H1 (cell line): ENCODE measurements around the gene GPC6. TPM values are rescaled to one million over a fixed set of nuclear protein-coding genes. Genes with fewer than 3 reads are reported as not detected.

Experiments
- CTCF ChIA-PET: fragments of 300-600 bp; sonication (Branson Sonifier 250); formaldehyde crosslinking; loops from one replicate; lab custom pipeline; 2021; ENCODE audit not compliant: partially characterized antibody; lab: Charles Lee
- POLR2A ChIA-PET: fragments of 300-600 bp; sonication (Branson Sonifier 250); formaldehyde crosslinking; loops from one replicate; lab custom pipeline; 2021; ENCODE audit warnings: inconsistent platforms; ENCODE audit not compliant: partially characterized antibody; lab: Charles Lee
- DNase-seq, 2 experiments: peaks; one replicate each; pipeline versions ENCODE4 v3.0.0 to v3.0.0-alpha.2; 2010 to 2022; ENCODE audit warnings: low spot score in 2 of 2, low read depth in 1 of 2, mixed read lengths in 1 of 2
- FAIRE-seq: peaks from 2 replicates; lab custom pipeline; 2011; peaks lifted over from hg19 to GRCh38; lab: Jason Lieb, UNC
- H2AFZ ChIP-seq: 2 replicates; pipeline ENCODE4 v1.8.1; 2012; ENCODE audit warnings: low read length, inconsistent platforms
- H2AK5ac ChIP-seq: 2 replicates; pipeline ENCODE4 v1.6.1; 2013; ENCODE audit warnings: low read depth, low read length
- H2BK120ac ChIP-seq: replicated peaks from 2 replicates; pipeline ENCODE3; 2013; ENCODE audit warnings: low read depth, low read length, inconsistent platforms
- H2BK12ac ChIP-seq: 2 replicates; pipeline ENCODE4 v1.6.1; 2013; ENCODE audit warnings: low read depth, low read length
- H2BK15ac ChIP-seq: 2 replicates; pipeline ENCODE4 v1.6.1; 2013; ENCODE audit warnings: low read length
- H2BK20ac ChIP-seq: 2 replicates; pipeline ENCODE4 v1.6.1; 2013; ENCODE audit warnings: low read length
- H2BK5ac ChIP-seq: 2 replicates; pipeline ENCODE4 v1.6.1; 2013; ENCODE audit warnings: low read depth, low read length
- H3K14ac ChIP-seq: 2 replicates; pipeline ENCODE4 v1.6.1; 2013; ENCODE audit warnings: inconsistent platforms; ENCODE audit not compliant: insufficient read length
- H3K18ac ChIP-seq: 2 replicates; pipeline ENCODE4 v1.6.1; 2013; ENCODE audit warnings: low read length; ENCODE audit errors: extremely low read depth
- H3K23ac ChIP-seq: 2 replicates; pipeline ENCODE4 v1.6.1; 2013; ENCODE audit warnings: inconsistent platforms; ENCODE audit not compliant: insufficient read length
- H3K23me2 ChIP-seq: 2 replicates; pipeline ENCODE4 v1.6.1; 2013; ENCODE audit warnings: low read depth, low read length
- H3K27ac ChIP-seq: 2 replicates; pipeline ENCODE4 v1.6.1; 2011; ENCODE audit warnings: low read depth, low read length, inconsistent platforms
- H3K27me3 ChIP-seq, 4 experiments: replicated peaks in 1 of 4; 1 replicate in 1 of 4; 2 replicates in 3 of 4; pipeline versions ENCODE4 v1.6.1 to v1.8.1; 2011 to 2013; ENCODE audit warnings: low read length in 3 of 4, mild to moderate bottlenecking in 3 of 4, inconsistent platforms in 2 of 4, mixed read lengths in 2 of 4, moderate library complexity in 1 of 4; ENCODE audit not compliant: control insufficient read depth in 3 of 4, insufficient read depth in 3 of 4; ENCODE audit errors: extremely low read depth in 1 of 4
- H3K36me3 ChIP-seq, 4 experiments: 2 replicates each; pipeline versions ENCODE4 v1.6.1 to v1.8.1; 2011 to 2013; ENCODE audit warnings: mild to moderate bottlenecking in 4 of 4, low read length in 3 of 4, moderate library complexity in 2 of 4, control low read depth in 1 of 4, inconsistent platforms in 1 of 4; ENCODE audit not compliant: insufficient read depth in 4 of 4, control insufficient read depth in 2 of 4
- H3K4ac ChIP-seq: replicated peaks from 2 replicates; pipeline ENCODE3; 2013; ENCODE audit warnings: low read length, low read depth, mixed read lengths, inconsistent platforms; ENCODE audit not compliant: insufficient read length
- H3K4me1 ChIP-seq, 4 experiments: replicated peaks in 1 of 4; 1 replicate in 1 of 4; 2 replicates in 3 of 4; pipeline versions ENCODE4 v1.6.1 to v1.8.1; 2011 to 2013; ENCODE audit warnings: low read length in 3 of 4, inconsistent platforms in 2 of 4, mixed read lengths in 1 of 4; ENCODE audit not compliant: insufficient read depth in 4 of 4, control insufficient read depth in 3 of 4
- H3K4me2 ChIP-seq, 2 experiments: 2 replicates each; pipeline versions ENCODE4 v1.6.1 to v1.8.1; 2011 to 2013; ENCODE audit warnings: low read depth in 2 of 2, low read length in 2 of 2, control low read depth in 1 of 2, inconsistent platforms in 1 of 2, mild to moderate bottlenecking in 1 of 2; ENCODE audit not compliant: insufficient read depth in 1 of 2
- H3K4me3 ChIP-seq, 4 experiments: fragments of 200-600, 300-600 bp in 1 of 4; sonication (generic), shearing (Covaris generic), sonication (Bioruptor Twin) in 1 of 4; 2 replicates each; pipeline versions ENCODE4 v1.5.1 to v1.8.1; 2011 to 2016; ENCODE audit warnings: low read length in 4 of 4, low read depth in 3 of 4, control low read depth in 2 of 4, inconsistent platforms in 2 of 4, mild to moderate bottlenecking in 2 of 4, mixed read lengths in 1 of 4, moderate library complexity in 1 of 4; ENCODE audit not compliant: insufficient read depth in 2 of 4; ENCODE audit errors: extremely low read depth in 1 of 4
- H3K56ac ChIP-seq: replicated peaks from 2 replicates; pipeline ENCODE3; 2013; ENCODE audit warnings: low read depth, mild to moderate bottlenecking, mixed read lengths, low read length, inconsistent platforms; ENCODE audit not compliant: insufficient read length
- H3K79me1 ChIP-seq: 2 replicates; pipeline ENCODE4 v1.6.1; 2013; ENCODE audit warnings: low read depth, low read length, control low read depth
- H3K79me2 ChIP-seq, 2 experiments: 2 replicates each; pipeline versions ENCODE4 v1.6.1 to v1.8.1; 2012 to 2013; ENCODE audit warnings: low read length in 2 of 2, mild to moderate bottlenecking in 2 of 2, inconsistent platforms in 1 of 2; ENCODE audit not compliant: insufficient read depth in 2 of 2, control insufficient read depth in 1 of 2
- H3K9ac ChIP-seq, 4 experiments: replicated peaks in 1 of 4; 1 replicate in 1 of 4; 2 replicates in 3 of 4; pipeline versions ENCODE4 v1.6.1 to v1.8.1; 2011 to 2013; ENCODE audit warnings: low read depth in 3 of 4, low read length in 3 of 4, control low read depth in 2 of 4, mild to moderate bottlenecking in 2 of 4, moderate library complexity in 2 of 4, inconsistent platforms in 1 of 4; ENCODE audit errors: extremely low read depth in 1 of 4
- H3K9me3 ChIP-seq, 2 experiments: 2 replicates each; pipeline versions ENCODE4 v1.6.1 to v1.8.1; 2012 to 2013; ENCODE audit warnings: mild to moderate bottlenecking in 2 of 2, moderate library complexity in 2 of 2, control low read depth in 1 of 2, inconsistent platforms in 1 of 2, low read depth in 1 of 2, low read length in 1 of 2, mixed read lengths in 1 of 2; ENCODE audit not compliant: insufficient read depth in 2 of 2
- H4K20me1 ChIP-seq, 2 experiments: replicated peaks in 1 of 2; 2 replicates each; pipeline versions ENCODE3 to v1.8.1; 2011 to 2013; ENCODE audit warnings: inconsistent platforms in 2 of 2, low read length in 2 of 2, mild to moderate bottlenecking in 1 of 2; ENCODE audit not compliant: insufficient read depth in 2 of 2, control insufficient read depth in 1 of 2
- H4K5ac ChIP-seq: 2 replicates; pipeline ENCODE4 v1.6.1; 2013; ENCODE audit warnings: low read length, low read depth, mixed read lengths, inconsistent platforms; ENCODE audit not compliant: insufficient read length
- H4K8ac ChIP-seq: 2 replicates; pipeline ENCODE4 v1.8.0; 2013; ENCODE audit warnings: mild to moderate bottlenecking, moderate library complexity, low read length, inconsistent platforms; ENCODE audit not compliant: insufficient read depth; ENCODE audit errors: extremely low read depth
- H4K91ac ChIP-seq: replicated peaks from 2 replicates; pipeline ENCODE3; 2013; ENCODE audit warnings: low read length, mixed read lengths, inconsistent platforms; ENCODE audit not compliant: insufficient read length
- BACH1 ChIP-seq: IDR thresholded peaks from 2 replicates; pipeline ENCODE4 v1.6.1; 2012; ENCODE audit warnings: low read length, improper control_type of control experiment
- CEBPB ChIP-seq: IDR thresholded peaks from 2 replicates; pipeline ENCODE4 v1.6.1; 2012; ENCODE audit warnings: low read depth, low read length
- CHD2 ChIP-seq: IDR thresholded peaks from 2 replicates; pipeline ENCODE4 v1.6.1; 2012; ENCODE audit warnings: low read length, improper control_type of control experiment
- EZH2 ChIP-seq: fragments of 200-600 bp; sonication (generic); IDR thresholded peaks from 2 replicates; pipeline ENCODE4 v1.7.1; 2012; ENCODE audit warnings: low read depth, mild to moderate bottlenecking, moderate library complexity, low read length, inconsistent platforms; ENCODE audit not compliant: severe bottlenecking
- JUN ChIP-seq: IDR thresholded peaks from 2 replicates; pipeline ENCODE4 v1.6.1; 2011; ENCODE audit warnings: low read depth, mild to moderate bottlenecking, improper control_type of control experiment, low read length
- KDM1A ChIP-seq: fragments of 200-600, 300-600 bp; sonication (generic); IDR thresholded peaks from 2 replicates; pipeline ENCODE4 v1.7.1; 2016; ENCODE audit warnings: mild to moderate bottlenecking, low read length, borderline replicate concordance
- KDM5A ChIP-seq: fragments of 200-600 bp; IDR thresholded peaks from 2 replicates; pipeline ENCODE4 v1.7.1; 2012; ENCODE audit warnings: mild to moderate bottlenecking, low read length, inconsistent platforms, mixed read lengths
- MAFK ChIP-seq: IDR thresholded peaks from 2 replicates; pipeline ENCODE4 v1.6.1; 2012; ENCODE audit warnings: low read depth, mild to moderate bottlenecking, improper control_type of control experiment, low read length
- NANOG ChIP-seq: IDR thresholded peaks from 2 replicates; pipeline ENCODE4 v1.6.1; 2011; ENCODE audit warnings: low read length, low read depth, mild to moderate bottlenecking, inconsistent platforms; ENCODE audit not compliant: insufficient read depth, poor library complexity, severe bottlenecking
- NRF1 ChIP-seq: IDR thresholded peaks from 2 replicates; pipeline ENCODE4 v1.6.1; 2011; ENCODE audit warnings: mild to moderate bottlenecking, low read depth, low read length, improper control_type of control experiment
- RBBP5 ChIP-seq: IDR thresholded peaks from 2 replicates; pipeline ENCODE4 v1.7.1; 2012; ENCODE audit warnings: low read depth, mild to moderate bottlenecking, inconsistent platforms, low read length, moderate library complexity, borderline replicate concordance
- RFX5 ChIP-seq: IDR thresholded peaks from 2 replicates; pipeline ENCODE4 v1.6.1; 2011; ENCODE audit warnings: low read depth, low read length, improper control_type of control experiment, borderline replicate concordance
- TCF12 ChIP-seq: IDR thresholded peaks from 2 replicates; pipeline ENCODE4 v1.6.1; 2011; ENCODE audit warnings: low read depth, mild to moderate bottlenecking, low read length
- WGBS, 2 experiments: shearing (Covaris generic) in 1 of 2; methylation state at CpG; one replicate each; pipeline versions ENCODE4 v1.1.6 to v1.1.7; 2013 to 2015; ENCODE audit warnings: low lambda C conversion rate in 2 of 2, mixed read lengths in 2 of 2, inconsistent platforms in 1 of 2, low coverage in 1 of 2, missing lambda C conversion rate in 1 of 2; ENCODE audit not compliant: insufficient replicate concordance in 2 of 2, insufficient coverage in 1 of 2, insufficient read length in 1 of 2; ENCODE audit errors: extremely low coverage in 1 of 2, missing lambda C conversion rate in 1 of 2; 5-methylcytosine and 5-hydroxymethylcytosine counted together
- polyA plus RNA-seq, 7 experiments: library from polyadenylated mRNA; depleted of rRNA in 3 of 7; stranded (reverse) in 5 of 7; unstranded in 2 of 7; fragments of >200 nt in 5 of 7; fragments of 200-250 nt in 2 of 7; gene quantifications; 1 replicate in 5 of 7; 2 replicates in 1 of 7; 4 replicates in 1 of 7; pipeline versions ENCODE4 v1.2.1 to v1.2.3, GENCODE V29; 2011 to 2013; ENCODE audit warnings: missing spikeins in 2 of 7, mixed read lengths in 2 of 7
- total RNA-seq: library from RNA; stranded (reverse); fragmentation: NEBNext Ultra II Directional; extraction: Animal tissue kit (Norgen Biotek cat#: 25700); gene quantifications from 2 replicates; pipeline ENCODE4 v1.2.1, GENCODE V29; 2021

The GPC6 gene
- total and polyA plus RNA-seq, 2 of the 8 experiments (the other 6 are each of a cell fraction or from before 2014, with no cell fraction given) = 5.4 to 12.0 TPM

DNA sequence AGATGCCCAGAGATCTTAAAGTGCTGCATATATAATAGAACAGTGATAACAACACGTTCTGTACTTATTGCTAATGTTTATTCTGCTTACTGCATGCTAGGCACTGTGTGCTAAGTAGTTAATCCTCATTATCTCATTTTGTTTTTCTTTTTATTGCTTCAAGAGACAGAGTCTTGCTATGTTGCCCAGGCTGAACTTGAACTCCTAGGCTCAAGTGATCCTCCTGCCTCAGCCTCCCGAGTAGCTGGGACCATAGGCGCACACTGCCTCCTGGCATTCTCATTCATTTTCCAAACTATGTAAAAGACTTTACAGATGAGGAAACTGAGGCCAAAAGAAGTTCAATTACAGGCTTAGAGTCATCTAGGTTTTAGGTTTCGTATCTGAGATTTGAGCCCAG, 548.4 kb downstream of the GPC6 start:
- Histone ChIP-seq H3K4me2 (no peak overlapping the region), H3K9ac (no peak overlapping the region), H2BK12ac (no peak overlapping the region), H2AK5ac (no peak overlapping the region), H3K27me3 (no peaks in the 10 kb centered on the region), H2BK5ac (no peak overlapping the region), H3K18ac (no peak overlapping the region), H4K8ac (no peak overlapping the region), H3K36me3 (no peaks in the 10 kb centered on the region), H3K79me1 (no peaks in the 10 kb centered on the region), H2BK15ac (no peak overlapping the region), H4K20me1 (no peaks in the 10 kb centered on the region), H3K14ac (no peak overlapping the region), H3K4ac (no peak overlapping the region), H3K56ac (no peak overlapping the region), H3K9me3 (no peaks in the 10 kb centered on the region), H3K27ac (no peak overlapping the region), H3K23ac (no peak overlapping the region), H3K4me3 (no peak overlapping the region), H3K79me2 (no peaks in the 10 kb centered on the region), H4K5ac (no peak overlapping the region), H2AFZ (no peak overlapping the region), H2BK20ac (no peak overlapping the region), H4K91ac (no peak overlapping the region), H3K23me2 (no peaks in the 10 kb centered on the region), H3K4me1 (peaks cover 0 to 5% (median 0%) of the 10 kb centered on the region in 4 experiments; a peak in 1 of 7 replicates), H2BK120ac (no peak overlapping the region)
- ChIA-PET CTCF (interaction anchor here (0.6 to 1.3 kb wide), 2 partner anchors 12 to 920 kb away, joined by 3 read pairs; no protein-coding TSS in a partner anchor), POLR2A (interaction anchor here (1.1 kb wide), 1 partner anchor 9 kb away, joined by 3 read pairs; no protein-coding TSS in a partner anchor)
- no peak for DNase-seq
- no peak for FAIRE-seq
- TF ChIP-seq CEBPB = no peak
- no peak for TF ChIP-seq RFX5
- TF ChIP-seq MAFK = no peak
- TF ChIP-seq JUN = no peak
- TF ChIP-seq EZH2 = no peak
- no peak for TF ChIP-seq TCF12
- TF ChIP-seq NRF1 = no peak
- no peak for TF ChIP-seq KDM5A
- TF ChIP-seq NANOG = no peak
- no peak for TF ChIP-seq KDM1A
- TF ChIP-seq CHD2 = no peak
- no peak for TF ChIP-seq RBBP5
- TF ChIP-seq BACH1 = no peak
- WGBS, 2 experiments = 93% methylated on average over 4 of the region's 4 CpGs; no CpG with 5 or more reads in 1 of the 2 experiments
